Coronary artery (tissue), 2 donors: ENCODE results near the gene ADGRA3.
"Not testable (repeated sequence)": the region's sequence is repeated elsewhere in the genome, so short reads cannot be mapped to it uniquely, and the experiment has no call there.

ENCODE experiments used
- DNase-seq: peaks from one replicate; pipeline ENCODE4 v3.0.0-alpha.2; 2017; ENCODE audit warnings: low spot score
- H3K27ac ChIP-seq, 2 donors: fragments of 200-600 bp; sonication (generic); one replicate each; pipeline ENCODE4 v1.5.1; 2016 to 2019
- H3K4me3 ChIP-seq: fragments of 200-600 bp; sonication (generic); 2 replicates; pipeline ENCODE4 v1.5.1; 2016; ENCODE audit warnings: mild to moderate bottlenecking, moderate library complexity
- TF ChIP-seq, protein P1 (sequence below): fragments of 200-600 bp; sonication (generic); IDR thresholded peaks from one replicate; pipeline ENCODE4 v1.5.1; 2019; ENCODE audit warnings: antibody characterized with exemption

ADGRA3 gene

DNA sequence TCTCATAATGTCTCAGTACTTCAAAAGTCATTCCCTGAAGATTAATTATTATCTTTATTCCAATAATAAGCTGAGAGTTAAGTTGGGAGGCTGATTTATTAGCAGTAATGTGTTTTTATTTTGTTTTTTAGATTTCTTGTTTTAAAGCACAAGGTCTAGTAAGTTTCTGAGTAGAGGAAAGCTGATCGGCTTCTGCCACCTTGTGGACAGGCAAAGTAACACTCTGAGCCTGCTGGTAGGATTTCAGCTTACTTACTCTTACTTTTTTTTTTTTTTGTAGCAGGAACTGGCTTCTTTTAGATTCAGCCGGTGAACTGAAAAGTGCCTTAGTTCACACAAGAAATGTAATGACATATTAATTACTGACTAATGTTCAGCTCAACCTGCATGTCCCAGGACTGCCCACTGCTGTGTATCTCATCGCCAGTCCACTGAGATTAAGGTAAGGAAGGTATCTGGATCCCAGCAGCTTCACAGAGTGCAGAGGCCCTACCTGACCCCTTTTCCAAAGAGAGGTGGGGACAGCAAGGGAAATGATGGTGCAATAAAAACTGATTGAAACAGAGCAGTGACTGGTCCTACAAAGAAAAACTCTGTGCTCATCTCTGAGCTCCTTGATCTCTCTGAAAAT is 126.5 kb downstream of the ADGRA3 start:
- TF ChIP-seq, protein P1, sequence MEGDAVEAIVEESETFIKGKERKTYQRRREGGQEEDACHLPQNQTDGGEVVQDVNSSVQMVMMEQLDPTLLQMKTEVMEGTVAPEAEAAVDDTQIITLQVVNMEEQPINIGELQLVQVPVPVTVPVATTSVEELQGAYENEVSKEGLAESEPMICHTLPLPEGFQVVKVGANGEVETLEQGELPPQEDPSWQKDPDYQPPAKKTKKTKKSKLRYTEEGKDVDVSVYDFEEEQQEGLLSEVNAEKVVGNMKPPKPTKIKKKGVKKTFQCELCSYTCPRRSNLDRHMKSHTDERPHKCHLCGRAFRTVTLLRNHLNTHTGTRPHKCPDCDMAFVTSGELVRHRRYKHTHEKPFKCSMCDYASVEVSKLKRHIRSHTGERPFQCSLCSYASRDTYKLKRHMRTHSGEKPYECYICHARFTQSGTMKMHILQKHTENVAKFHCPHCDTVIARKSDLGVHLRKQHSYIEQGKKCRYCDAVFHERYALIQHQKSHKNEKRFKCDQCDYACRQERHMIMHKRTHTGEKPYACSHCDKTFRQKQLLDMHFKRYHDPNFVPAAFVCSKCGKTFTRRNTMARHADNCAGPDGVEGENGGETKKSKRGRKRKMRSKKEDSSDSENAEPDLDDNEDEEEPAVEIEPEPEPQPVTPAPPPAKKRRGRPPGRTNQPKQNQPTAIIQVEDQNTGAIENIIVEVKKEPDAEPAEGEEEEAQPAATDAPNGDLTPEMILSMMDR: peak; percentile 62
- H3K4me3 ChIP-seq: no peak overlapping the region
- no peak overlapping the region for H3K27ac ChIP-seq
- no peak for DNase-seq

DNA sequence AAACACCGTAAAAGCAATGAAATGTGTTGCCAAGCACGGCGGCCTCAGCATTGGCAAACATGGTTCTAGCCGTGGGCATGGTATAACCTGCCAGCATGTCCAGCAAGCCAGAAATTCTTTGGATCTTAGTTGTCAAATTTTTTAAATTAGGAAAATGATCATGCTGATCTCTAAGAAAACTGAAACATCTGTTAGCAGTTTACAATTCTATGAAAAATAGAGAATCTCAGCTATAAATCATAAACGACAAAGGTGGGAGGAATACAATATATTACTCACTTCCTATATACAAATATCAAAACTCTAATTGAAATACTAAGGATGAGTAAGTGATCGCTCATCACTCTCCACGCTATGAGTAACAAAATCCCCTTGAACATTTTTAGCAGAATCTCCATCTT is 130.3 kb downstream of the ADGRA3 start:
- H3K27ac ChIP-seq: no peak overlapping the region
- DNase-seq: no peak
- TF ChIP-seq, protein P1: no peak
- no peak overlapping the region for H3K4me3 ChIP-seq

DNA sequence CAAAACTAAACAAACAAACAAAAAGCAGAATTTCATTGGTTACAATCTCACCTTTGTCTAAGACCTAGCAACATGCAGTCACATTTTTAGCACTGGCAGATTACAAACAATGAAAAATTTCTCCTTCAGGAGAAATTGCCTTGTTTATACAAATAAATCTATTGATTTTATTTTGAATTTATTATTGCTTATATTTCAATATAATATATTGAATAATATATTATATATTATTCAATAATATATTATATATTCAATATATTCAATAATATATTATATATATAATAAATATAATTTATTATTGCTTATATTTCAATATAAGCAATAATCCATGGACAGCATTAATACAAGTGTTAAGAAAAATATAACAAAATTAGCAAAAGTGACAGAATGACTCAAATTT is 131.7 kb downstream of the ADGRA3 start:
- DNase-seq: no peak
- no peak overlapping the region for H3K4me3 ChIP-seq
- H3K27ac ChIP-seq: no peak overlapping the region
- TF ChIP-seq, protein P1: no peak

DNA sequence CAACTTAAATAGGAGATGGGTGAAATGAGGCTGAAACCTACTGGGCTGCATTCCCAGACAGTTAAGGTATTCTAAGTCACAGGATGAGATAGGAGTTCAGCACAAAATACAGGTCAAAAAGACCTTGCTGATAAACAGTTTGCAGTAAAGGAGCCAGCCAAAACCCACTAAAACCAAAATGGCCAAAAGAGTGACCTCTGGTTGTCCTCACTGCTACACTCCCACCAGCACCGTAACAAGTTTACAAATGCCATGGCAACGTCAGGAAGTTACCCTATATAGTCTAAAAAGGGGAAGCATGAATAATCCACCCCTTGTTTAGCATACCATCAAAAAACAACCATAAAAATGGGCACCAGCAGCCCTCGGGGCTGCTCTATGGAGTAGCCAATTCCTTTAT is 133.7 kb downstream of the ADGRA3 start:
- not testable (repeated sequence) for H3K27ac ChIP-seq, H3K4me3 ChIP-seq, DNase-seq

DNA sequence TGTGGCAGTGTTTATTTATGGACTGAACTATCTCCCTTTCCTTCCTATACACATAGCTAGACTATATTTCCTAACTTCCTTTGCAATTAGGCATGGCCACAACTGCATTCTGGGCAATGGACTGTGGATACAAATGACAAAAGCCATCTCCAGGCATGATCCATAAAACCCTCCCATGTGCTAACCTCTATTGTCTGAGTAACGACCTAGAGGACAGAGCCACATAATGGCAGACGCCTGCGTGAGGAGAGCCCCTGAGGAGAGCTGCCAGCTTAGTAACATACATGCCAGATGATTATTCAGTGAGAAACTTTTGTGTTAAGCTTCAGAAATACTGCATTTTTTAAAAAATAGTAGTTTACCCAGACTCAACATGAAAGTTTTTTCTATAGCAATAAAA is 142.9 kb downstream of the ADGRA3 start:
- Histone ChIP-seq H3K4me3 (no peak overlapping the region), H3K27ac (no peak overlapping the region)
- no peak for DNase-seq
- TF ChIP-seq, protein P1: no peak

DNA sequence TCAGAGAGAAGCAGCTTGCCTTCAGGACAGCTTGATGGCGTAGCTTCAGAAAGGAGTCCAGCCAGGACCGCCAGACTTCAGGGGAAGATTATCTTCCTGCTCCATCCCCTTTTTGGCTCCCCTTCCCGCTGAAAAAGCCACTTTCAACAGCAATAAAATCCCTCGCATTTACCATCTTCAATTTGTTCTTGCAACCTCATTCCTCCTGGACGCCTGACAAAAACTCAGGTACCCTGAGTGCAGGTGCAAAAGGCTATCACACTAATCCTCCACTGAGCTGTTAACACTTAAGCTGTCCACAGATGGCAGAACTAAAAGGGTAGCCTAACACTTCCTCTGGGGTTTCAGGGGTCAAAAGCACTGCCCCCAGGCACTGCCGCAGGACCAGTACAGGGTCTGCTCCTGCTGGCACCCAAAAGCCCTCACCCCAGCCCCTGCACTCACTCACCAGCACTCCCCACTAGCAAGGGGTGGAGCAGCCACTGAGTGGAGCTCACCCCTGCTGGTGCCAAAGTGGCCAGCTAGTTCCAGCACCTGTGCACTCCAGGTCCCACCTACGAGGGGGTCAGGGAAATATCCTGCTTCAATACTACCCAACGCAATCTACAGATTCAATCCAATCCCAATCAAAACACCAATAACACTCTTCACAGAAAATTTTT is 145.8 kb downstream of the ADGRA3 start:
- no peak for DNase-seq
- TF ChIP-seq, protein P1: no peak
- H3K4me3 ChIP-seq: no peak overlapping the region
- no peak overlapping the region for H3K27ac ChIP-seq

DNA sequence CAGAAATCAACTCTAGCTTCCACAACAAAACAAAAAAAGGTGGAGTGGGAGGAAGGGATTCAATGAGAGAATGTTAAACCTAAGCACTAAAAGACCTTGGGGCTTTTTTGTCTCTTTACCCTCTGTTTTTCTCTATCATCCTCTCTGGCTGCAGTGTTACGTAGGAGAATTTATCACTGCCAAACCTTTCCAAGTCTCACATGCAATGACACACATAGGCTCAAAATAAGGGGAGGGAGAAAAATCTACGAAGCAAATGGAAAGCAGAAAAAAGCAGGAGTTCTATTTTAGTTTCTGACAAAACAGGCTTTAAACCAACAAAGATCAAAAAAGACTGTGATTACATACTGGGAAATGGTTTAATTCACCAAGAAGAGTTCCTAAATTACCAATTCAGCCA is 152.1 kb downstream of the ADGRA3 start:
- no peak overlapping the region for H3K4me3 ChIP-seq
- no peak for DNase-seq
- H3K27ac ChIP-seq: no peak overlapping the region
- TF ChIP-seq, protein P1: no peak
